Gastroesophageal sphincter (tissue), 4 donors: ENCODE measurements around the gene MTA3. TPM values are rescaled to one million over a fixed set of nuclear protein-coding genes. Genes with fewer than 3 reads are reported as not detected.

Experiments
- ATAC-seq: fragments of 150-250 bp; one replicate; pipeline ENCODE4 v1.9.1; 2016; ENCODE audit warnings: mild to moderate bottlenecking, moderate library complexity
- H3K27ac ChIP-seq, 4 donors: fragments of 200-600 bp; sonication (generic) in 3 of 4; 1 replicate in 3 of 4; 2 replicates in 1 of 4; pipeline ENCODE4 v1.5.1; 2016 to 2019
- H3K27me3 ChIP-seq: fragments of 200-600 bp; sonication (generic); one replicate; pipeline ENCODE4 v1.5.1; 2019
- H3K36me3 ChIP-seq, 2 donors: fragments of 200-600 bp; sonication (generic); one replicate each; pipeline ENCODE4 v1.5.1; 2019; ENCODE audit warnings: control low read depth in 1 of 2
- H3K4me1 ChIP-seq, 3 donors: fragments of 200-600 bp; sonication (generic); 1 replicate in 2 of 3; 2 replicates in 1 of 3; pipeline ENCODE4 v1.5.1; 2016 to 2019; ENCODE audit warnings: control low read depth in 2 of 3
- H3K4me3 ChIP-seq, 2 donors: fragments of 200-600 bp; sonication (generic); one replicate each; pipeline ENCODE4 v1.5.1; 2019; ENCODE audit warnings: mild to moderate bottlenecking in 1 of 2, moderate library complexity in 1 of 2
- H3K9me3 ChIP-seq, 3 donors: fragments of 200-600 bp; sonication (generic); one replicate each; pipeline ENCODE4 v1.5.1; 2017 to 2019; ENCODE audit warnings: control low read depth in 2 of 3
- EP300 ChIP-seq: sonication (generic); formaldehyde crosslinking; IDR thresholded peaks from one replicate; pipeline ENCODE4 v1.6.1; 2017; ENCODE audit warnings: antibody characterized with exemption, mild to moderate bottlenecking
- POLR2A ChIP-seq, 2 donors: fragments of 450-650 bp; IDR thresholded peaks; one replicate each; pipeline ENCODE4 v1.6.1; 2017; ENCODE audit warnings: antibody characterized with exemption in 2 of 2, mild to moderate bottlenecking in 2 of 2, moderate library complexity in 1 of 2
- POLR2AphosphoS5 ChIP-seq: sonication (generic); formaldehyde crosslinking; IDR thresholded peaks from one replicate; pipeline ENCODE4 v1.6.1; 2017; ENCODE audit warnings: antibody characterized with exemption
- WGBS, 2 donors: methylation state at CpG; one replicate each; pipeline ENCODE4 v1.1.5; 2018; ENCODE audit warnings: low coverage in 1 of 2; 5-methylcytosine and 5-hydroxymethylcytosine counted together
- total RNA-seq, 4 donors: library from RNA; depleted of rRNA; stranded (reverse); fragments of >200 nt; gene quantifications; one replicate each; pipeline ENCODE4 v1.1.0, GENCODE V29; 2016
- TF ChIP-seq, protein P1 (sequence below), 4 experiments: fragments of 200-600 bp in 2 of 4; fragments of 450-650 bp in 2 of 4; sonication (generic) in 1 of 4; IDR thresholded peaks; one replicate each; pipeline ENCODE4 v1.5.1; 2017 to 2019; ENCODE audit warnings: antibody characterized with exemption in 4 of 4, mild to moderate bottlenecking in 2 of 4, moderate library complexity in 2 of 4

Gene MTA3
- total RNA-seq, 4 donors from 2014 or later = 22.7 to 56.2 (median 29.3) TPM

DNA sequence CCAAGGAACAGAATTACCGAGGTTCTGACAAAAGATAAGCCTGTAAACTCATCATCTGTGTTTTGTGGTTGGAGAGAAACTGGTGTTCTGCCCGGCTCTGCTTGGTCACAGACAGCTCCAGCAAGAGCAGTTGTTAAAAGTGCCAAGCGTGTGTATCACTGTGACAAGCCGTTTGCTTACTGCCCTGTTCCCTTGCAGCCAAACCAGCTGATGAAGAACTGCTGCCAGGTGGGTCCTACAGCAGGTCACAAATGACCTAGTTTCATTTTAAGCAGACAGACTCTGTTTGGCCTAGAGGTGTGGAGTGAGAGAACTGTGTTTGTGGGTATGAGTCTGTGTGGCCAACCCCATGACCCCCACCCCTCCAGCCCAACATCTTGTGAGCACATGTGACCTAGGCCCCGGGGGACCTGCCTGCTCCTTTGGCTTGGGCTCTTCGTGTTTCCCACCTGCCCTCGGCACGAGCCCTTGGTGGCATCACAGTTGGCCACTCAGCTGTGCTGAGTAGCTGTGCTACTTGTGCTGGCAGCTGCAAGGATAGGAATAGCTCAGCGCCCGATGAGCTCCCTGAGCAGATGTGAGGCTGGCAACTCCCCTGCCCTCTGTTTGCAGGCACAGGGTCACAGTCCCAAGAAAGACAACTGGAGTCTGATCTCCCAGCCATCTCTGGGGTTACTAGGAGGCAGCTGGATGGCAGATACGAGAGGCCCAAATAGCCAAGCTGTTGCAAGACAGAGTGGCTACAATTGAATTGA lies 185.8 kb downstream of the MTA3 start:
- H3K36me3 ChIP-seq = peaks cover 0 to 47% of the 10 kb centered on the region in 2 donors
- H3K4me1 ChIP-seq = peaks cover 0 to 24% (median 0%) of the 10 kb centered on the region in 3 donors
- ATAC-seq = no peak
- TF ChIP-seq POLR2AphosphoS5 = no peak
- no peaks in the 10 kb centered on the region for H3K27me3 ChIP-seq
- no peak overlapping the region for H3K4me3 ChIP-seq
- WGBS, 2 donors = 44 to 67% methylated on average over 1 to 3 of the region's 11 CpGs
- no peaks in the 10 kb centered on the region for H3K9me3 ChIP-seq
- no peak overlapping the region for H3K27ac ChIP-seq

DNA sequence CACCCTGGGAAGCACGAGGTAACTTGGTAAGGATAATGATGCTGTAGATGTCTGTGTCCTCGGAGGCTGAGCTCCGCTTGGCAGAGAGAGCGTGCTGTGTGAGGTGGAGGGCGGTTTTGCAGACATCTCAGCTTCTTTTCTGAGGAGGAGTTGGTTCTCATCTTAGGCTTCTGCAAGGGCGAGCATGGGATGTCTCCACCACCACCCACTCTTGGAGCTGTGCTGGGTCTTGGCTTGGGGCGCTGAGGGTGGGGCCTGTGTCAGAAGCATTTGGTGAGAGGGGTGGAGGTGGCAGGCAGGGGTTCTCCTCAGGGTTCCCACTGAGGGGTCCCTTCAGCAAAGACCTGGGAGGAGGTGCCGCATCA lies 186.3 kb downstream of the MTA3 start:
- WGBS, 2 donors = 80% methylated on average over 3 of the region's 8 CpGs; no CpG with 5 or more reads in 1 of the 2 donors
- ATAC-seq = peak; percentile 6
- Histone ChIP-seq H3K9me3 (no peaks in the 10 kb centered on the region), H3K27me3 (no peaks in the 10 kb centered on the region), H3K36me3 (peaks cover 0 to 47% of the 10 kb centered on the region in 2 donors), H3K4me1 (peaks cover 0 to 24% (median 0%) of the 10 kb centered on the region in 3 donors), H3K4me3 (no peak overlapping the region), H3K27ac (no peak overlapping the region)
- TF ChIP-seq EP300 (no peak), POLR2AphosphoS5 (no peak), POLR2A (IDR thresholded peaks at IDR 0.05) (no peak)
- TF ChIP-seq, protein P1, sequence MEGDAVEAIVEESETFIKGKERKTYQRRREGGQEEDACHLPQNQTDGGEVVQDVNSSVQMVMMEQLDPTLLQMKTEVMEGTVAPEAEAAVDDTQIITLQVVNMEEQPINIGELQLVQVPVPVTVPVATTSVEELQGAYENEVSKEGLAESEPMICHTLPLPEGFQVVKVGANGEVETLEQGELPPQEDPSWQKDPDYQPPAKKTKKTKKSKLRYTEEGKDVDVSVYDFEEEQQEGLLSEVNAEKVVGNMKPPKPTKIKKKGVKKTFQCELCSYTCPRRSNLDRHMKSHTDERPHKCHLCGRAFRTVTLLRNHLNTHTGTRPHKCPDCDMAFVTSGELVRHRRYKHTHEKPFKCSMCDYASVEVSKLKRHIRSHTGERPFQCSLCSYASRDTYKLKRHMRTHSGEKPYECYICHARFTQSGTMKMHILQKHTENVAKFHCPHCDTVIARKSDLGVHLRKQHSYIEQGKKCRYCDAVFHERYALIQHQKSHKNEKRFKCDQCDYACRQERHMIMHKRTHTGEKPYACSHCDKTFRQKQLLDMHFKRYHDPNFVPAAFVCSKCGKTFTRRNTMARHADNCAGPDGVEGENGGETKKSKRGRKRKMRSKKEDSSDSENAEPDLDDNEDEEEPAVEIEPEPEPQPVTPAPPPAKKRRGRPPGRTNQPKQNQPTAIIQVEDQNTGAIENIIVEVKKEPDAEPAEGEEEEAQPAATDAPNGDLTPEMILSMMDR (IDR thresholded peaks at IDR 0.05) = no peak

DNA sequence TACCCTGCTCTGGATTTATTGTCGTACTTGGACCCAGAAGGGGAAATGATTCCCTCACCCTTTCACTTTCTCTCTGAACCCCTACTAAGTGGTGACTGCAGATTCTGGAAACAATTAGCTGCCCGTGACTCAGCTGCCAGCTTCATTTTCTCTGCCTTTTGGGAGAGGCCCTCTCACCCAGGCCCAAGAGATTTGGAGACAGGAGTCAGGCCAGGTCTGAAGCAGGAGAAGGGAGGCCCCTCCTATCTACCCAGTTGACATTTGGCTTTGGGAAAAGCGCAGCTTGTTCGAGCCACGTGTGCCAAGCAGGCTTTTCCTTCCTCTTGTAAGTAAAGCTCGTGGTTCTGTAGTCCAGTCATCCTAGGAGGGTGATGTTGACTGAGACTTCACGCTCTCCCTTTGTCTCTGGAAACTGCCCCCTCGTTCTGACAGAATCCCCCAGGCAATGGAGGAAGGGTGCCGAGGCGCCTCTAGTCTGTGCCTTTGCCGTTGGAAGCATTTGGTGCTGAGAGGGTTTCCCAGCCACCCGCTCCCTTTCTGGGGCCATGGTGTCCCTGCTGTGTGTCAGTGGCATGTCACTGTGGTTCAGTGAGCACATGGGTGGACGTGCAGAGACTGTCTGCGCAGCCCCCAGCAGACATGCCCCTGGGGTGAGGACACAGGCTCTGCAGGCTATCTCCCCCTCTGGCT lies 186.9 kb downstream of the MTA3 start:
- H3K36me3 ChIP-seq = peaks cover 0 to 47% of the 10 kb centered on the region in 2 donors
- 64% methylated on average over 7 of the region's 14 CpGs; no CpG with 5 or more reads in 1 of the 2 donors for WGBS, 2 donors
- no peak for TF ChIP-seq POLR2AphosphoS5
- TF ChIP-seq, protein P1 (IDR thresholded peaks at IDR 0.05) = no peak

DNA sequence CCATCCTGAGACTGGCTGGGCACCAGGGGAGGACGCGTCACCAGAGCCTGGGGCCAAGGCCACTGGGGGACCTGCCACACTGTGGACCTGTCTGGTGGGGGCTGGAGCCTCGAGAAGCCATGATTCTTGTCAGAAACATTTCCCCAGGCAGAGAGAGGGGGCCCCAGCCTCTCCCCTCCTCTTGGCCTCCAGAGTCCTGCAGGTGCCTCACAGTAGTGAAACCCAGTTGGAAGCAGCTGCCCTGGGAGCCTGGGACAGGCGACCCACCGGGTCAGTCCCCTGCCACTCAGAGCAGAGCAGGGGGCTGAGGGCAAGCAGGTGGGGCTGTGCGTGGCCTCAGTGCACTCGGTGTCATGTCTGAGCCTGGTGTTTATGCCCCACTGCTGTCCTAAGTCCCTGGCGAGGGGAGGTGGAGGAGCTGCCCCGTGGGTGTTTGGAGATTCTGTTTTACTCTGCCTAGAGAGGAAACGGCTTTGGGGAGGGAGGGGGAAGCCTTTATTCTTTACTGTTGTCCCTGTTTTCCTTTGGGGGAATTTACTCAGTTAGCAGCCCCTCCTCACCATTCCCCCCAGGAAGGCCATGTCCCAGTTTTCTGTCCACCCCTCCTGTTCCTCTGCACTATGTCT lies 187.8 kb downstream of the MTA3 start:
- no peak for ATAC-seq
- H3K9me3 ChIP-seq = no peaks in the 10 kb centered on the region
- TF ChIP-seq POLR2AphosphoS5 (no peak), EP300 (no peak), POLR2A (IDR thresholded peaks at IDR 0.05) (no peak)
- TF ChIP-seq, protein P1 (IDR thresholded peaks at IDR 0.05) = no peak
- H3K36me3 ChIP-seq = peaks cover 0 to 50% of the 10 kb centered on the region in 2 donors
- no peaks in the 10 kb centered on the region for H3K27me3 ChIP-seq
- H3K27ac ChIP-seq = no peak overlapping the region
- 82 to 90% methylated on average over 2 to 5 of the region's 10 CpGs for WGBS, 2 donors
- peaks cover 0 to 24% (median 0%) of the 10 kb centered on the region in 3 donors for H3K4me1 ChIP-seq
- H3K4me3 ChIP-seq = no peak overlapping the region

More for the DNA sequence above, 186.9 kb downstream of the MTA3 start:
- H3K9me3 ChIP-seq = no peaks in the 10 kb centered on the region
- H3K4me1 ChIP-seq = peaks cover 0 to 24% (median 0%) of the 10 kb centered on the region in 3 donors
- no peak for ATAC-seq
- H3K4me3 ChIP-seq = no peak overlapping the region
- H3K27me3 ChIP-seq = no peaks in the 10 kb centered on the region
- H3K27ac ChIP-seq = no peak overlapping the region

DNA sequence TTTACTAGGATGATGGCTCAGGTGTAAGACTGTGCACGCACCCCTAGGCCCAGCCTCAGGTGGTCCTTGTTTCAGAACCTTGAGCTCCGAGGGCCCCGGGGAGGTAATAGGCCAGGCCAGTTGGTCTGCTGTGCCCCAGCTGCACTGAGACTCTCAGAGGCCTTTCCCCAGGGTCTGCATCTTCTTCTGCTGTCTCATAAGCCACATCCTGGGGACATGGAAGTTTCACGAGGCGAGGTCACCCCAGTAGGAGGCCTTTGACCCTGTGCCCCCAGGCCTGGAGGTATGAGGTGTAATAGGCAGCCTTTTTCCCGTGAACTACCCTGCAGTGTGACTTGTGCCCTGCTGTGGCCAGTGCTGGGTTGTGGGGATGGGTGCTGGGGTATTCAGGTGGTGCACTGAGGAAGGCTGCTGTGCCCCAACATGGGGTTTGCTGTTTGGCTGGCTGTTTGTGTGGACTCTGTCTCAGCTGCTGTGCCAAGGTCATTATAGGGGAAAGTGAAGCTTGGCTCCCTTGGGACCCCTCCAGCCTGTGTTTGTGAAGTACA lies 188.6 kb downstream of the MTA3 start:
- Histone ChIP-seq H3K27me3 (no peaks in the 10 kb centered on the region), H3K36me3 (peaks cover 0 to 42% of the 10 kb centered on the region in 2 donors), H3K4me1 (peaks cover 0 to 24% (median 0%) of the 10 kb centered on the region in 3 donors), H3K9me3 (no peaks in the 10 kb centered on the region), H3K4me3 (no peak overlapping the region), H3K27ac (no peak overlapping the region)
- TF ChIP-seq, protein P1 (IDR thresholded peaks at IDR 0.05) = no peak
- TF ChIP-seq POLR2A (IDR thresholded peaks at IDR 0.05) = no peak
- no peak for TF ChIP-seq EP300
- no peak for ATAC-seq
- WGBS, 2 donors = no CpG with 5 or more reads among the region's 6 CpGs
